Adrenal gland (tissue), 5 donors: Measurements from ENCODE around the gene SLC8A2.

Source experiments
- CTCF ChIP-seq, 6 experiments: fragments of 450-650 bp in 4 of 6; fragments of 200-600 bp in 2 of 6; sonication (generic) in 1 of 6; IDR thresholded peaks; 1 replicate in 5 of 6; 2 replicates in 1 of 6; pipeline versions ENCODE4 v1.5.1 to v1.8.0; 2016 to 2021; ENCODE audit warnings: antibody characterized with exemption in 6 of 6, mild to moderate bottlenecking in 2 of 6, moderate library complexity in 1 of 6
- POLR2A ChIP-seq, 2 donors: fragments of 450-650 bp; IDR thresholded peaks; one replicate each; pipeline ENCODE4 v1.6.1; 2017; ENCODE audit warnings: antibody characterized with exemption in 2 of 2, mild to moderate bottlenecking in 2 of 2, moderate library complexity in 1 of 2
- donor health status: DM: no; HTN: no; CAD: no.

- TF ChIP-seq CTCF (IDR thresholded peaks at IDR 0.05) (no peak), POLR2A (IDR thresholded peaks at IDR 0.05) (no peak)
Measured at GRCh38 chr19:47402504-47402903, 69.2 kb downstream of the SLC8A2 start.
